ENCODE measurements around the gene SLC35F3.

SLC35F3 gene

DNA sequence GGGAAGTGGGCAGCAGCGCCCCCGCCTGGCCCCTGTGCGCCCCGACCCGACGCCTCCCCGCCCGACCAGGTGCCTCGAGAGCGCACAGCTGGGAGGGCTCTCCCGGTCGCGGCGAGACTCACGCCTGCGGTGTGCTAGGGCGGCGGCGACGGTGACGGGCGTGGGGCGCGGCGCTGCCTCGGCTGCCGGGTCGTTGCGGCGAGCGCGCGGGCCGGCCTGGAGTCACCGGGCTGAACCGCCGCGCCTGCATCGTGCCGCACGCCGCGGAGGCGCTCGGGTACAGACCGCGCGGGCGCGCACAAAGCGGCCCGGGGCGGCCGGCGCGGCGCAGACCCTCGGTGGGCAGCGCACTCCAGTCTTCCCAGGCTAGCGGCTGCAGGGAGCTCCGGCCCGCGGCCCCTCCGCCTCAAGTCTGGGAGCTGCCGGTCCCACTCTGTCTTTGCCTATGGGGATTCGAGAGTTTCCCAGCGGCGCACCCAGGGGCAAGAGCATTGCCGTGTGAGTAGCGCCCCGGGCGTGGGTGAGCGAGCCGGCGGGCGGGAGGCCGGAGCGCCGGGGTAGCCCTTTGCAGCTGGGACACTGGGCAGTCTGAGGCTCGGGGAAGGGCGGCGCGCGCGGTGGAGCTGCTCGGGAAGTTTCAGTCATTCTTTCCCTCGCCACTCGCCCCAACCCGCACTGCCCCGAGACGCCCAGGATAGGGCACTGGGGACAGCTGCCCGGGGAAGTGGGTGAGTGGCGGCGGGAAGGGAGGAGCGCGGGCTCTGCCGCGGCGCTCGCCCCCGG, at the start of gene SLC35F3:
Gene SLC35F3, plus strand, starts transcription at position 44 of the 783 bp plus-strand sequence.
- DNase-seq (ENCODE audit: low read depth): no peak
- TF ChIP-seq, protein P1, sequence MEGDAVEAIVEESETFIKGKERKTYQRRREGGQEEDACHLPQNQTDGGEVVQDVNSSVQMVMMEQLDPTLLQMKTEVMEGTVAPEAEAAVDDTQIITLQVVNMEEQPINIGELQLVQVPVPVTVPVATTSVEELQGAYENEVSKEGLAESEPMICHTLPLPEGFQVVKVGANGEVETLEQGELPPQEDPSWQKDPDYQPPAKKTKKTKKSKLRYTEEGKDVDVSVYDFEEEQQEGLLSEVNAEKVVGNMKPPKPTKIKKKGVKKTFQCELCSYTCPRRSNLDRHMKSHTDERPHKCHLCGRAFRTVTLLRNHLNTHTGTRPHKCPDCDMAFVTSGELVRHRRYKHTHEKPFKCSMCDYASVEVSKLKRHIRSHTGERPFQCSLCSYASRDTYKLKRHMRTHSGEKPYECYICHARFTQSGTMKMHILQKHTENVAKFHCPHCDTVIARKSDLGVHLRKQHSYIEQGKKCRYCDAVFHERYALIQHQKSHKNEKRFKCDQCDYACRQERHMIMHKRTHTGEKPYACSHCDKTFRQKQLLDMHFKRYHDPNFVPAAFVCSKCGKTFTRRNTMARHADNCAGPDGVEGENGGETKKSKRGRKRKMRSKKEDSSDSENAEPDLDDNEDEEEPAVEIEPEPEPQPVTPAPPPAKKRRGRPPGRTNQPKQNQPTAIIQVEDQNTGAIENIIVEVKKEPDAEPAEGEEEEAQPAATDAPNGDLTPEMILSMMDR (IDR thresholded peaks at IDR 0.05; ENCODE audit: low read depth, low read length): no peak
- no peak for TF ChIP-seq POLR2A (IDR thresholded peaks at IDR 0.05; ENCODE audit: extremely low read depth, insufficient read length)
- TF ChIP-seq MYC (IDR thresholded peaks at IDR 0.05; ENCODE audit: low read depth, low read length): no peak
- TF ChIP-seq, protein P2, sequence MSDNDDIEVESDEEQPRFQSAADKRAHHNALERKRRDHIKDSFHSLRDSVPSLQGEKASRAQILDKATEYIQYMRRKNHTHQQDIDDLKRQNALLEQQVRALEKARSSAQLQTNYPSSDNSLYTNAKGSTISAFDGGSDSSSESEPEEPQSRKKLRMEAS (IDR thresholded peaks at IDR 0.05; ENCODE audit: low read depth, low read length): no peak
- H3K4me3 ChIP-seq (ENCODE audit: low read depth, low read length): no peak within 1 kb of the TSS

DNA sequence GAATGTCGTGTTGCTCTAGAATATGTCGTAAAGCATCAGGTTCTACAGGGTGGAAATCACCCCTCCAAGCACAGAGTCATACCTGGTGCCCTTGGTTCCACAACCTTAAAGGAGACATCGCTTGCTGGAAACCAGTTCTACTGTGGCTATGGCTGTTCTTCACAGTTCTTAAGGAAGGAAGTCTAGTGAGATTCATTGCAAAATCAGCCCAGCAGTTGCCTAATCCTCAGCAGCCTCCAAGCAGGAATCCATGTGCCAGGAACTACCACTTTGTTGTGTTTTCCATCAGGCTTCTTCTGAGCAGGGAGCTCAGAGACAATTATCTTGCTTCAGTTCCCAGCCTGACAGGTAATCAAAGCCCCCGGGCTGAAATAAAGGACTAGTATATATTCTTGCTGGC, 45.0 kb upstream of the SLC35F3 start:
- H3K4me3 ChIP-seq (ENCODE audit: low read depth, low read length): no peak overlapping the region
- TF ChIP-seq, protein P2 (IDR thresholded peaks at IDR 0.05; ENCODE audit: low read depth, low read length): no peak
- TF ChIP-seq, protein P1 (IDR thresholded peaks at IDR 0.05; ENCODE audit: low read depth, low read length): no peak
- TF ChIP-seq MYC (IDR thresholded peaks at IDR 0.05; ENCODE audit: low read depth, low read length): 0 out of 2 replicates have a peak, but pooled peaks have one; percentile 10
- peak; percentile 31 for DNase-seq (ENCODE audit: low read depth)

DNA sequence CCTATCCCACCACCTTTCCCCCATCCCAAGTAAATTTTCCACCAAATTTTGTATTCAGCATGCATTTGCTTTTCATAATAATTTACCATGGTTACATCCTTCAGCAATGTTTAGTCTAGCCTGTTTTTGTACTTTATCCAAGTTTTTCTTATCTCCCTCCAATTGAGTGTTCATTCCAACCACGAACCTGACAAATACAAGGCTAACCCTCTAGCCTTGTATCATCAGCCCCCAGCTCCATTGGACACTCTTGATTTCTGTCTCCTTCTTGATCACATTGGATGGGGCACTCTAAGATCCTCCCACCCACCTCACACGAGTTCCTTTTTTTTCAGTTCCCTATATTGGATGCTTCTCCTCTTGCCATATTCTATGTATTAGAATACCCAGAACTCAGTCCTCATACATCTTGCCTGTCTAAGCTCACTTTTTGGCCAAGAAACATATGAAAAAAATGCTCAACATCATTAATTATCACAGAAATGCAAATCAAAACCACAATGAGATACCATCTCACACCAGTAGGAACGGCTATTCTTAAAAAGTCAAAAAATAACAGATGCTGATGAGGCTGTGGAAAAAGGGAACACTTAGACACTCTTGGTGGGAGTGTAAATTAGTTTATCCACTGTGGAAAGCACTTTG, 40.5 kb upstream of the SLC35F3 start:
- no peak overlapping the region for H3K4me3 ChIP-seq (ENCODE audit: low read depth, low read length)
- TF ChIP-seq, protein P1 (IDR thresholded peaks at IDR 0.05; ENCODE audit: low read depth, low read length): no peak
- TF ChIP-seq, protein P2 (IDR thresholded peaks at IDR 0.05; ENCODE audit: low read depth, low read length): no peak
- TF ChIP-seq POLR2A (IDR thresholded peaks at IDR 0.05; ENCODE audit: extremely low read depth, insufficient read length) (no peak), MYC (IDR thresholded peaks at IDR 0.05; ENCODE audit: low read depth, low read length) (no peak)
- DNase-seq (ENCODE audit: low read depth): no peak

DNA sequence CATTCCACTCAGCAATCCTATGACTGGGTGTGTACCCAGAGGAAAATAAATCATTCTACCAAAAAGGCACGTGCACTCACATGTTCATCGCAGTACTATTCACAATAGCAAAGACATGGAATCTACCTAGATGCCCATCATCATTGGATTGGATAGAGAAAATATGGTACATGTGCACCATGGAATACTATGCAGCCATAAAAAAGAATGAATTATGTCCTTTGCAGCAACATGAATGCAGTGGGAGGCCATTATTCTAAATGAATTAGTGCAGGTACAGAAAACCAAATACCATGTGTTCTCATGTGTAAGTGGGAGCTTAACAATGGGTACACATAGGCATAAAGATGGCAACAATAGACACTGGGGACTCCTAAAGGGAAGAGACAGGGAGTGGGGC, 39.9 kb upstream of the SLC35F3 start:
- TF ChIP-seq, protein P1 (IDR thresholded peaks at IDR 0.05; ENCODE audit: low read depth, low read length): no peak
- TF ChIP-seq MYC (IDR thresholded peaks at IDR 0.05; ENCODE audit: low read depth, low read length): no peak
- TF ChIP-seq, protein P2 (IDR thresholded peaks at IDR 0.05; ENCODE audit: low read depth, low read length): no peak
- no peak for TF ChIP-seq POLR2A (IDR thresholded peaks at IDR 0.05; ENCODE audit: extremely low read depth, insufficient read length)
- no peak for DNase-seq (ENCODE audit: low read depth)
- no peak overlapping the region for H3K4me3 ChIP-seq (ENCODE audit: low read depth, low read length)

DNA sequence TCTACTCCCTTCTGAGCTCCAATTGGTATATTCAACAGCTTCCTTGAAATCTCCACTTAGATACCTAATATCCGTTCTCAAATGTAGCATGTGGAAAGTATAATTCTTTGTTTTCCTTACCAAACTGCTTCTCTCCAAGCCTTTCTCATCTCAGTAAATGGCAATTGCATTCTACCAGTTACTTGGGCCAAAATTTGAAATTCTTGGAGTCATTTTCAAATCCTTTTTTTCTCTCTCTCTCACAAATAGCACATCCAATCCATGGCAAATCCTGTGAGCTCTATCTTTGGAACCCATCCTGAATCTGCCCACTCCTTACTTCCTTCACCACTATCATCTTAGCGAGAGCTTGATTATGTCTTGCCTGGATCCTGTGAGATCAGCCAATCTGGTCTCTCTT, 39.3 kb upstream of the SLC35F3 start:
- TF ChIP-seq POLR2A (IDR thresholded peaks at IDR 0.05; ENCODE audit: extremely low read depth, insufficient read length): no peak
- TF ChIP-seq, protein P2 (IDR thresholded peaks at IDR 0.05; ENCODE audit: low read depth, low read length): no peak
- TF ChIP-seq, protein P1 (IDR thresholded peaks at IDR 0.05; ENCODE audit: low read depth, low read length): no peak
- TF ChIP-seq MYC (IDR thresholded peaks at IDR 0.05; ENCODE audit: low read depth, low read length): no peak
- no peak overlapping the region for H3K4me3 ChIP-seq (ENCODE audit: low read depth, low read length)
- no peak for DNase-seq (ENCODE audit: low read depth)

Data from NB4 (cell line).